HEK293T (cell line): ENCODE data around the gene MUC5B.

Experiments
- CTCF ChIA-PET: fragments of 350-600 bp; formaldehyde crosslinking; extraction: SDS; loops from one replicate; lab custom pipeline; 2021; ENCODE audit warnings: antibody characterized with exemption, inconsistent platforms; lab: Yijun Ruan, JAX
- POLR2A ChIA-PET: fragments of 350-600 bp; formaldehyde crosslinking; extraction: SDS; loops from one replicate; lab custom pipeline; 2020; ENCODE audit warnings: antibody characterized with exemption, inconsistent platforms; lab: Yijun Ruan, JAX
- DNase-seq: peaks from one replicate; pipeline ENCODE4 v3.0.0; 2012; ENCODE audit warnings: mixed read lengths; ENCODE audit errors: extremely low spot score
- ARNT ChIP-seq: fragments of 450-650 bp; IDR thresholded peaks from 2 replicates; pipeline ENCODE4 v1.6.1; 2017; ENCODE audit warnings: mild to moderate bottlenecking
- BHLHE40 ChIP-seq: fragments of 450-650 bp; IDR thresholded peaks from 2 replicates; pipeline ENCODE4 v1.6.1; 2016; ENCODE audit warnings: mild to moderate bottlenecking, moderate library complexity, borderline replicate concordance
- CTBP1 ChIP-seq: fragments of 450-650 bp; IDR thresholded peaks from 2 replicates; pipeline ENCODE4 v1.6.1; 2016; ENCODE audit warnings: borderline replicate concordance
- ELF4 ChIP-seq: fragments of 450-650 bp; IDR thresholded peaks from 2 replicates; pipeline ENCODE4 v1.6.1; 2017; ENCODE audit warnings: antibody characterized with exemption
- FOXA1 ChIP-seq: fragments of 450-650 bp; IDR thresholded peaks from 2 replicates; pipeline ENCODE4 v1.6.1; 2016; ENCODE audit warnings: mild to moderate bottlenecking
- FOXK2 ChIP-seq: fragments of 450-650 bp; IDR thresholded peaks from 2 replicates; pipeline ENCODE4 v1.6.1; 2016; ENCODE audit warnings: mild to moderate bottlenecking
- FOXM1 ChIP-seq: fragments of 450-650 bp; IDR thresholded peaks from 2 replicates; pipeline ENCODE4 v1.6.1; 2017; ENCODE audit warnings: mild to moderate bottlenecking, borderline replicate concordance
- HDGF ChIP-seq: fragments of 450-650 bp; IDR thresholded peaks from 2 replicates; pipeline ENCODE4 v1.6.1; 2017; ENCODE audit warnings: antibody characterized with exemption, borderline replicate concordance
- L3MBTL2 ChIP-seq: fragments of 450-650 bp; conservative IDR thresholded peaks from 2 replicates; pipeline ENCODE4 v1.6.1; 2016; ENCODE audit warnings: mild to moderate bottlenecking
- LEF1 ChIP-seq: fragments of 450-650 bp; IDR thresholded peaks from 2 replicates; pipeline ENCODE4 v1.6.1; 2017; ENCODE audit warnings: mild to moderate bottlenecking, borderline replicate concordance
- NFRKB ChIP-seq: fragments of 450-650 bp; IDR thresholded peaks from 2 replicates; pipeline ENCODE4 v1.6.1; 2016; ENCODE audit warnings: mild to moderate bottlenecking, moderate library complexity
- SP1 ChIP-seq: fragments of 450-650 bp; IDR thresholded peaks from 2 replicates; pipeline ENCODE4 v1.6.1; 2017
- SUZ12 ChIP-seq: fragments of 450-650 bp; IDR thresholded peaks from 2 replicates; pipeline ENCODE4 v1.6.1; 2016; ENCODE audit warnings: mild to moderate bottlenecking
- TARDBP ChIP-seq: fragments of 450-650 bp; IDR thresholded peaks from 2 replicates; pipeline ENCODE4 v1.6.1; 2016
- ZNF384 ChIP-seq: fragments of 450-650 bp; IDR thresholded peaks from 2 replicates; pipeline ENCODE4 v1.6.1; 2016
- TF ChIP-seq, protein P1 (sequence below): fragments of 450-650 bp; IDR thresholded peaks from 2 replicates; pipeline ENCODE4 v1.6.1; 2016

Gene MUC5B

GRCh38 chr11:1177020-1177770 is 45.7 kb upstream of the MUC5B start:
- CTCF ChIA-PET: no interaction called here
- no peak for TF ChIP-seq ELF4
- TF ChIP-seq FOXM1: no peak
- no peak for TF ChIP-seq NFRKB
- TF ChIP-seq FOXA1: no peak
- TF ChIP-seq SP1: no peak
- TF ChIP-seq ZNF384: no peak
- TF ChIP-seq, protein P1, sequence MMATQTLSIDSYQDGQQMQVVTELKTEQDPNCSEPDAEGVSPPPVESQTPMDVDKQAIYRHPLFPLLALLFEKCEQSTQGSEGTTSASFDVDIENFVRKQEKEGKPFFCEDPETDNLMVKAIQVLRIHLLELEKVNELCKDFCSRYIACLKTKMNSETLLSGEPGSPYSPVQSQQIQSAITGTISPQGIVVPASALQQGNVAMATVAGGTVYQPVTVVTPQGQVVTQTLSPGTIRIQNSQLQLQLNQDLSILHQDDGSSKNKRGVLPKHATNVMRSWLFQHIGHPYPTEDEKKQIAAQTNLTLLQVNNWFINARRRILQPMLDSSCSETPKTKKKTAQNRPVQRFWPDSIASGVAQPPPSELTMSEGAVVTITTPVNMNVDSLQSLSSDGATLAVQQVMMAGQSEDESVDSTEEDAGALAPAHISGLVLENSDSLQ: no peak
- no peak for TF ChIP-seq HDGF
- TF ChIP-seq TARDBP: no peak
- no peak for TF ChIP-seq CTBP1
- no peak for TF ChIP-seq BHLHE40
- no peak for TF ChIP-seq ARNT
- TF ChIP-seq SUZ12: no peak
- no peak for TF ChIP-seq LEF1
- POLR2A ChIA-PET: no interaction called here
- DNase-seq: no peak

GRCh38 chr11:1177771-1178090 is 45.1 kb upstream of the MUC5B start:
- DNase-seq: no peak
- TF ChIP-seq SUZ12 (no peak), FOXM1 (no peak), SP1 (no peak), BHLHE40 (no peak), FOXA1 (no peak), HDGF (no peak), TARDBP (no peak), NFRKB (no peak), LEF1 (no peak), ELF4 (no peak), L3MBTL2 (no peak), FOXK2 (no peak), ZNF384 (no peak), ARNT (no peak)
- TF ChIP-seq, protein P1: no peak
- CTCF ChIA-PET: no interaction called here
- POLR2A ChIA-PET: no interaction called here

GRCh38 chr11:1178201-1178885 is 44.5 kb upstream of the MUC5B start:
- no peak for TF ChIP-seq ZNF384
- DNase-seq: no peak
- ChIA-PET POLR2A (no interaction called here), CTCF (no interaction called here)

GRCh38 chr11:1178906-1179305 is 44.0 kb upstream of the MUC5B start:
- no peak for TF ChIP-seq CTBP1
- no peak for TF ChIP-seq FOXK2
- no peak for TF ChIP-seq SUZ12
- TF ChIP-seq SP1: no peak
- TF ChIP-seq ZNF384: no peak
- TF ChIP-seq ARNT: no peak
- no peak for TF ChIP-seq HDGF
- POLR2A ChIA-PET: no interaction called here
- CTCF ChIA-PET: no interaction called here
- no peak for DNase-seq

DNA sequence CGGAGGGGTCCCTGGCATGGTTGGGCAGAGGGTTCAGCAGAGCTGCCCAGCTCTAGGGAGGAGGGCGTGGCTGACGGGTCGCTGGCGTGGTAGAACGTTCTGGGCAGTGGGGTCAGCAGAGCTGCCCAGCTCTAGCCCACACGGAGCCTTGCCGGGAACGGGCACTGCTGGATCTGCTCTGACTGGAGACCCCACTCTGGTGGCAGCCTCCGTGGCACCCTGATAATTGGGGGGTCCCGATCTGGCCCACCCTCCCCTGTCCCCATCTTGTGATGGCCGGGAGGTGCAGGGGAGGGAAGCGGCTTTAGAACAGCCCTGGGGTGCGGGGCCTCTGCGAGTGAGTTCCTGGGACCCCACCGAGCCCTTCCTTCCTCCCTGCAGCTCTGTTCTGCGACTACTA is 43.2 kb upstream of the MUC5B start:
- TF ChIP-seq SUZ12 (no peak), CTBP1 (no peak), ELF4 (no peak), L3MBTL2 (no peak), NFRKB (no peak)
- TF ChIP-seq, protein P1: no peak
- ChIA-PET CTCF (no interaction called here), POLR2A (no interaction called here)
- DNase-seq: no peak

- CTCF ChIA-PET: no interaction called here
- POLR2A ChIA-PET: no interaction called here
- TF ChIP-seq SP1 (no peak), HDGF (no peak)
- no peak for DNase-seq
Measured at GRCh38 chr11:1180171-1180570, 42.7 kb upstream of the MUC5B start.

GRCh38 chr11:1180947-1181391 is 41.9 kb upstream of the MUC5B start:
- TF ChIP-seq ARNT (no peak), CTBP1 (no peak), SP1 (no peak), HDGF (no peak), ZNF384 (no peak), LEF1 (no peak), ELF4 (no peak), FOXK2 (no peak), L3MBTL2 (no peak), FOXA1 (no peak), NFRKB (no peak), FOXM1 (no peak), BHLHE40 (no peak), SUZ12 (no peak), TARDBP (no peak)
- no peak for DNase-seq
- ChIA-PET CTCF (no interaction called here), POLR2A (no interaction called here)
